IPS-20b (cell line): Measurements from ENCODE around the gene RASA3.

Experiments
- H3K27ac ChIP-seq: one replicate; pipeline ENCODE4 v1.5.1; 2013; ENCODE audit warnings: low read length
- H3K27me3 ChIP-seq: 2 replicates; pipeline ENCODE4 v1.6.1; 2013; ENCODE audit warnings: mild to moderate bottlenecking, low read length, inconsistent platforms; ENCODE audit not compliant: insufficient read depth
- H3K36me3 ChIP-seq: 2 replicates; pipeline ENCODE4 v1.6.1; 2013; ENCODE audit warnings: low read depth, mild to moderate bottlenecking, inconsistent platforms, low read length, moderate library complexity; ENCODE audit not compliant: insufficient read depth
- H3K4me1 ChIP-seq: 2 replicates; pipeline ENCODE4 v1.6.1; 2013; ENCODE audit warnings: mild to moderate bottlenecking, control low read depth, inconsistent platforms, low read length, moderate library complexity; ENCODE audit not compliant: insufficient read depth
- H3K4me3 ChIP-seq: 2 replicates; pipeline ENCODE4 v1.5.1; 2013; ENCODE audit warnings: mild to moderate bottlenecking, low read length, inconsistent platforms
- H3K9ac ChIP-seq: 2 replicates; pipeline ENCODE4 v1.6.1; 2013; ENCODE audit warnings: low read depth, mild to moderate bottlenecking, inconsistent platforms, low read length, moderate library complexity
- H3K9me3 ChIP-seq: 2 replicates; pipeline ENCODE4 v1.6.1; 2013; ENCODE audit warnings: mild to moderate bottlenecking, low read depth, low read length, inconsistent platforms; ENCODE audit not compliant: insufficient read depth

RASA3 gene

DNA sequence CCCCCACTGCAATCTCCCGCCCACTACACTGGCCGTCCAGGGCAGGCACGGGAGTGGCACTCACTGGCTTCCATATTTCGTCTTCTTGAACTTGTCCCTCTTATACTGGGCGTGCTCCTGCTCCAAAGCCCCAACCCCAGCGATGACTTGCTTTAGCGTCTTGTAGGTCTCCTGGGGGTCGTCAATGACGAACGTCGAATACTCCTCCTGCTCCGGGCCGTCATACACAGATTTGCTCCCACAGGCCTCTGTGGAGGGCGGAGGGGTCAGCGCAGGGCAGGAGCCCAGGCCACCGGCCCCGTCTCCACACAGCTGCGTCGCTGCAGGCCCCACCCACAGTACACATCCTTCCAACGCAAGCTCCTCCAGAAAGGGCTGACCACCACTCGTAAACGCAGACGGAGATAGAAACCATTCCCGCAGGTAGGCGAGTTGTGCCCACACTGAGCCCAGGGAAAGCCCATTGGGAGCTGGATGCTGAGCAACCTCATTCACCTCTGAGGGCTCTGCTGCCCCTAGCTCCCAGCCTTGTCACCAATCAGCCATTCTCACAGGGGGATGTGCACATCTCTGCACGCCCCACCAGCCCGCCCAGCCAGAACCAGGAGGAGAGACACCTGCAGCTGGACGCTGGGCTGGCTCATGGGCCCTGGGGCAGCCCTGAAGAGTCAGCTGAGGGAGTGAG lies 150.7 kb downstream of the RASA3 start:
- Histone ChIP-seq H3K4me1 (no peaks in the 10 kb centered on the region; the same call in 1 of the 2 replicates), H3K27ac (no peak overlapping the region), H3K9me3 (no peaks in the 10 kb centered on the region), H3K4me3 (no peak overlapping the region), H3K27me3 (no peaks in the 10 kb centered on the region), H3K36me3 (no peaks in the 10 kb centered on the region; the same call in 1 of the 2 replicates), H3K9ac (no peak overlapping the region)

DNA sequence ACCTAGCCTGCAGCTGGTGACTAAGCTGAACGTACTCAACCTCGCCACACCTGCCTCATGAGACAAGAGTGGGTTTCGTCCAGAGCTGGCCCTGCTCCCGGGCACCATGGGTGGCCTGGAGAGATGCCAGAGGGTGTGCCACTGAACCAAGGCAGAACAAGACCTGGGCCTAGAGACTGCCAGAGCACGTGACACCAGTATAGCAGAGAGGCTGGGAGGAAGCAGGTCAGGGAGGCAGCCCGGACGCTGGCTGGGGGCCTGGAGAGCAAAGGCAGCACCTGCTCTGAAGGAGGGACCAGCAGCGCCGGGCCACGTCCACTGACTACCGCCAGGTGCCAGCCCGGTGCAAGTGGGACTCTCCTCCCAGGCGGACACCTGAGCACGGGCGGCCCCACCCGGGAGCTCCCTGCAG lies 151.2 kb downstream of the RASA3 start:
- no peaks in the 10 kb centered on the region; the same call in 1 of the 2 replicates for H3K36me3 ChIP-seq

DNA sequence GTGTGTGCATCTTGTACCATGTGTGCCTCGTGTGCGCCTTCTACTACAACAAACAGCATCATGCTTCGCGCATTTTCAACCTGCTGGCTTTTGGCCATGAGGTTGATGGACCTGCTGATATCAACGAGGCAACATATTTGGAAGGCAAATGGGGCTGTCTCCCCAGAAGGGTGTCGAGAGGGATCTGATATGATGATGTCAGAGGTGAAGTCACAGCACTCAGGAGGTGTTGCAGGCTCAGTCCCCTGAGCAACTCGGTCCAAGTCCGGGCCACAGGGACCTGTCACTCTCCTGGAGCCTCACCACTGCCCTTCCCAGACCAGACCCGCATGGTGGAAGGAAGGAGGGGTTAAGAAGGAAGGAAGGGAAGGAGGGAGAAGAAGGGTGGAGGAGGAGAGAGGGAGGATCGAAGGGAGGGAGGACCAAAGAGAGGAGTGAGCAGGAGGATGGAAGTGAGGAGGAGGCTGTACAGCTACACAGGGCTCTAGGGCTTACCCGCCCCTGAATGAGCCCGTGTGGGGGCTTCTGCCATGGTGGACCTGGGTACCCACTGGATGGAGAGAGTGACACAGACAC lies 151.8 kb downstream of the RASA3 start:
- Histone ChIP-seq H3K27ac (no peak overlapping the region), H3K9ac (no peak overlapping the region), H3K4me3 (no peak overlapping the region), H3K4me1 (no peaks in the 10 kb centered on the region; the same call in 1 of the 2 replicates), H3K36me3 (no peaks in the 10 kb centered on the region; the same call in 1 of the 2 replicates), H3K27me3 (no peaks in the 10 kb centered on the region), H3K9me3 (no peaks in the 10 kb centered on the region)

More for the DNA sequence above, 151.2 kb downstream of the RASA3 start:
- no peaks in the 10 kb centered on the region; the same call in 1 of the 2 replicates for H3K4me1 ChIP-seq
- H3K27ac ChIP-seq = no peak overlapping the region
- H3K9me3 ChIP-seq = no peaks in the 10 kb centered on the region
- H3K4me3 ChIP-seq = no peak overlapping the region
- H3K9ac ChIP-seq = no peak overlapping the region
- no peaks in the 10 kb centered on the region for H3K27me3 ChIP-seq

DNA sequence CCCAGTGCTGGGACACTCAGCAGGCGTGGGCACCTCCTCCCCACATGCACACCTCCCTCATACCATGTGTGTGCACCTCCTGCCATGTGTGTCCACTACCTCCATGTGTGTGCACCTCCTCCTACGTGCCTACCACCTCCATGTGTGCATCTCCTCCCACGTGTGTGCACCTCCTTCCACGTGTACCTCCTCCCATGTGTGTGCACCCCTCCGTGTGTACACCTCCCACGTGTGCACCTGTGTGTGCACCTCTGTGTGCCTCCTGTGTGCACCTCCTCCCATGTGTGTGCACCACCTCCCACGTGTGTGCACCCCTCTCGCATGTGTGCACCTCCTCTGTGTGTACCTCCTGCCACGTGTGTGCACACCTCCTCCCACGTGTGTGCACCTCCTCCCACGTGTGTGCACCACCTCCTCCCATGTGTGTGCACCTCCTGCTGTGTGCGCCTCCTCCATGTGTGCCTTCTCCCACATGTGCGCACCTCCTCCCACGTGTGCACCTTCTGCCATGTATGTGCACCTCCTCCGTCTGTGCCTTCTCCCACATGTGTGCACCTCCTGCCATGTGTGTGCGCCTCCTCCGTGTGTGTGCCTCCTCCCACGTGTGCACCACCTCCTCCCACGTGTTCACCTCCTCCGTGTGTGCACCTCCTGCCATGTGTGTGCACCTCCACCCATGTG lies 152.5 kb downstream of the RASA3 start:
- Histone ChIP-seq H3K4me3 (no peak overlapping the region), H3K9ac (no peak overlapping the region), H3K27me3 (no peaks in the 10 kb centered on the region), H3K36me3 (no peaks in the 10 kb centered on the region; the same call in 1 of the 2 replicates), H3K27ac (no peak overlapping the region), H3K9me3 (no peaks in the 10 kb centered on the region), H3K4me1 (no peaks in the 10 kb centered on the region; the same call in 1 of the 2 replicates)

DNA sequence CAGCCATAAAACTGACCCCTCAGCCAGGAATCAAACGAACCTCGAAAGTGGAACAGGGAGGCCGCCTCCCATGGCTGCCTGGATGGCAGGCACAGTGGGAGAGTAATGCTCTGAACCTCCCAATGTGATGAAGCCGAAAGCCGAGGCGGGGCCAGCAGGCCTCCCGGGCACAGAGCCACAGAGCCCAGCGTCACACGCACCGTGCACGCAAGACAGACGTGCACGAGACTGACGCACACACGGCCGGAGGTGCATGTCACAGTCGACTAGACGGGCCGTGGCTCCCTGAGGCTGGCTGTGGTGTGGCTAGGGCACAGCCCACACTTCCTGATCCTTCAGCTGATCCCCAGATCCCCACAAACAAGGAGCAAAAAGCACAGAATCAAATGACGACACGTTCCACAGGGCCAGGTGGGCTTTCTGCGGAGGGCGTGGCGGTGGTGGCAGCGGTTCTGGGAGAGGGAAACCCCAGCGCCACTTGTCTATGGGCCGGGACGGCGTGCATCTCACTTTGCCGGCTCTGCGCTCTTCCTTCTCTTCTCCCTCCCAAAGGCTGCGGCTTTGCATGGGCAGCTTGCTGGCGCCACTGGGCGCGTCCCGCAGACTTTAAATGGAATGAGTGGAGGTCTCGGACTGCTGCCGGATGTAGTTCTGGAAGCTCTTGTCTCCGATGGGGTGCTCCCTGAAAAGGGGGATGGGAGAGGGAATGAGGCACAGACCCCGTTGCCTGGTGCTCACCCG lies 153.5 kb downstream of the RASA3 start:
- no peaks in the 10 kb centered on the region for H3K27me3 ChIP-seq
- H3K9ac ChIP-seq = no peak overlapping the region
- no peaks in the 10 kb centered on the region; the same call in 1 of the 2 replicates for H3K4me1 ChIP-seq
- no peaks in the 10 kb centered on the region; the same call in 1 of the 2 replicates for H3K36me3 ChIP-seq
- no peaks in the 10 kb centered on the region for H3K9me3 ChIP-seq
- H3K27ac ChIP-seq = no peak overlapping the region
- no peak overlapping the region for H3K4me3 ChIP-seq

DNA sequence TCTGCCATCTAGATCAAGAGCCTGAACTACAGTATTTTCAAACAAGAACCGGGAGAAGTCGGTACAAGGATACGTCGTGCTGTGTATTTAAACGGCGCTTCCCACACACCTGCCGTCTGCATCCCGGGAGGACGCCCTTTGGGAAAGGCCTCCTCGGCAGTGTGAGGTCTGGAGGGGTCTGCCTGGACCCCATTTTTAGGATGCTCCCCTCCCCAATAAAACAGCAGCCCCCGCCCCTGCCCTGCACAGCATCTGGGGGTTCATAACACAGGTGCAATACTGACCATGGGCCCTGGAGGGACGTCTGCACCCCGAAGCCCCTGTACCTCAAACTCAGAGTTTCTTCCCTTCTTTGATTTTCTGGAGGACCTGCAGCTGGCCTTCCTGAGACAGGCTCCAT lies 154.4 kb downstream of the RASA3 start:
- Histone ChIP-seq H3K9me3 (no peaks in the 10 kb centered on the region), H3K4me3 (no peak overlapping the region), H3K36me3 (no peaks in the 10 kb centered on the region; the same call in 1 of the 2 replicates), H3K4me1 (no peaks in the 10 kb centered on the region; the same call in 1 of the 2 replicates), H3K27ac (no peak overlapping the region), H3K27me3 (no peaks in the 10 kb centered on the region), H3K9ac (no peak overlapping the region)

DNA sequence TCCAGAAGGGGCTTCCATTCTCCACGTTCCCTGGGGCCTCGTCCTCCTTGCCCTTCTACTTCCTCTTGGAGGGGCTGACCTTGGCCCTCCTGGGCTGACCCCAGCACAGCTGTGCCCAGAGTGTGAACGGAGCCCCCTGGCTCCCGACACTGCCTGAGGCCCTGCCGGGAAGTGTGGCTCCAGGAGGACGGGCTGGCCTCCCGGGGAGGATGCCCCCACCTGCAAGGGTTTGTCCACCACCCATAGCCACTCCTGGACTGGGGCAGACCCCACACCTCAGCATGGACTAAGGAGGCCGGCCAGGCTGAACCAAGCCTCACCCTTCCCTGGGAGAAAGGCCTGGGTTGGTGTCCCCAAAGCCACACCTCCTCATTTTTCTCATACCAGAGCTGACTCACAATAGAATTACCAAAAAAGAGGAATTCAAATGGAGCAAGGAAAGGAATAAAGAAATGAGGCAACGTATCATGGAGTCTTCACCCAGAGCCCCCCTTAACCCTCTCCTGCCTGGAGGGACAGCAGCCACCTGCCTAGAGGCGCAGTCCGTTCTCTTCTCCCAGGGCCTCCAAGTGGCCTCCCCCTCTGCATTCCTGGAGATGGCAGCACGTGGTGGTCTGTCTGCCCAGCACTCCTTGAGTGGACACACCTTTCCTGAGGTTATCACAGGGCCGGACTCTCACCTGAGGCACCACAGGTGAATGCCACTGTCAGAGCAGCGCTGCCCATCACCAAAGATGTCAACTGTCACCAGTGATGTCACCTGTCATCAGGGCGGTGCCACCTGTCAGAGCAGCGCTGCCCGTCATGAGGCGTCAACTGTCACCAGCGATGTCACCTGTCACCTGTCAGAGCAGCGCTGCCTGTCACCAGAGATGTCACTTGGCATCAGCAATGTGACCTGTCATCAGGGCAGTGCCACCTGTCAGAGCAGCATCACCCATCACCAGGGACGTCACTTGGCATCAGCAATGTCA lies 155.4 kb downstream of the RASA3 start:
- H3K4me1 ChIP-seq = no peaks in the 10 kb centered on the region; the same call in 1 of the 2 replicates
- no peaks in the 10 kb centered on the region for H3K27me3 ChIP-seq
- H3K9ac ChIP-seq = no peak overlapping the region
- H3K36me3 ChIP-seq = no peaks in the 10 kb centered on the region; the same call in 1 of the 2 replicates
- no peak overlapping the region for H3K4me3 ChIP-seq
- no peaks in the 10 kb centered on the region for H3K9me3 ChIP-seq
- H3K27ac ChIP-seq = no peak overlapping the region

DNA sequence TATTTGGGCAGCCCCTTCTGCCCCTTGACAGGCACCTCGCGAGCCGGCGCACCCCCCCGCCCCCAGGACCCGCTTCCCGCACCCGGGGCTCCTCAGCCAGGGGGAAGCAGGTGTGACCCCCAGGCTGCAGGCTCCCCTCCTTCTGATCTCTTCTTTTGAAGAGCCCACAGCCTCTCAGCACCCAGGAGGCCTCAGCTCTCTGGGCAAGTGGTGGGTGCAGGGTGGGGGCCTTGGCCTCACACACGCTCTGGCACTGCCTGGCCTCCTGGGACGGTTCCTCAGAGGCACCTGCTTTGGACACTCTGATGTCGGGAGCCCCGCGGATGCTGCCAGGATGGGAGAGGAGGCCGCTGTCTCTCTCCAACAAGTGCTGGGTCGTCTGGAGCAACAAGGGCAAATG lies 157.0 kb downstream of the RASA3 start:
- Histone ChIP-seq H3K4me3 (no peak overlapping the region), H3K27me3 (no peaks in the 10 kb centered on the region), H3K9ac (no peak overlapping the region), H3K4me1 (no peaks in the 10 kb centered on the region; the same call in 1 of the 2 replicates), H3K36me3 (no peaks in the 10 kb centered on the region; the same call in 1 of the 2 replicates), H3K9me3 (no peaks in the 10 kb centered on the region), H3K27ac (no peak overlapping the region)

DNA sequence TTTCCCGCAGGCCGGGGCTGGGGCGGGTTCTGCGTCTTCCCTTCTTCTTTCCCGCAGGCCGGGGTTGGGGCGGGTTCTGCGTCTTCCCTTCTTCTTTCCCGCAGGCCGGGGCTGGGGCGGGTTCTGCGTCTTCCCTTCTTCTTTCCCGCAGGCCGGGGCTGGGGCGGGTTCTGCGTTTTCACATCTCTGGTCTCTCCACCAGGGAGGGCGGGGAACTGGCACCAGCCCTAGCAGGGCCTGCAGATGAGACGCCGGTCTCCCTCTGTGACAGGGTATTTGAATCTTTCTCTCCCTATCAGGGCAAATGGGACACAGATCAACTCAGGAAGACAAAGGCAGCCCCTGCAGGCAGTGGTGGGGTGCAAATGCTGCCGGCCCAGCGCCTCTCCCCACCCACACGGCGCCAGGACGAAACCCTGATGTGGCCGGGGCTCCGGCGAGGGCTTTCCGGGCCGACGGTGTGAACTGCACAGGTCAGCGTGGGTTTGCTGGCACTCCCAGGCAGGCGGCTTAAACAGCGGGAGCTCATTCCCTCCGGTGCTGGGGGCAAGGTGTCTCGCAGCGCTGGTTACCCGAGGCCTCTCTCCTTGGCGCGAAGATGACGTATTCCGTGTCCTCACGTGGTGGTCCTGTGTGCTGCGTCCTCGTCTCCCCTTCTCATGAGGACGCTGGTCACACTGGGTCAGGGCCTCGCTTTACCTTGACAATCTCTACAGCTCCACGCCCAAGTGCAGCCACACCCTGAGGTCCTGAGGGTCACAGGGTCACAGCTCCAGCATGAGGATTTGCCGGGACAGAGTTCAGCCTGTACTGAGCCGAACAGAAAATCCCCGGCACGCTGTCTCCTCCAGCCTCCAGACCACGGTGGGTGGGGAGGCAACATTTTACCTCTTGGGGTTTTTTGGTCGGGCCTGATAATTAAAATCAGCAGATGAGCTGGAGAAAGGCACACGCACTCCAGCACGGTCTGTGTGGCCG lies 157.8 kb downstream of the RASA3 start:
- no peaks in the 10 kb centered on the region; the same call in 1 of the 2 replicates for H3K4me1 ChIP-seq
- H3K9me3 ChIP-seq = no peaks in the 10 kb centered on the region
- H3K9ac ChIP-seq = no peak overlapping the region
- no peak overlapping the region for H3K27ac ChIP-seq
- no peaks in the 10 kb centered on the region; the same call in 1 of the 2 replicates for H3K36me3 ChIP-seq
- H3K27me3 ChIP-seq = no peaks in the 10 kb centered on the region
- H3K4me3 ChIP-seq = no peak overlapping the region
